Upper lobe of right lung (tissue), 1 donor: ENCODE data around the gene ABCC2. TPM values are rescaled to one million over a fixed set of nuclear protein-coding genes. Genes with fewer than 3 reads are reported as not detected.

ENCODE experiments used
- ATAC-seq: fragments of 200-7000 bp; cut with Tn5 transposase; one replicate; pipeline ENCODE4 v1.9.1; 2020; ENCODE audit warnings: mild to moderate bottlenecking, moderate library complexity
- DNase-seq: peaks from one replicate; pipeline ENCODE4 v3.0.0-alpha.2; 2020
- H3K27ac ChIP-seq: fragments of 200-600 bp; one replicate; pipeline ENCODE4 v1.8.0; 2022
- H3K27me3 ChIP-seq: fragments of 200-600 bp; one replicate; pipeline ENCODE4 v1.8.0; 2022; ENCODE audit warnings: mild to moderate bottlenecking
- H3K36me3 ChIP-seq: fragments of 200-600 bp; one replicate; pipeline ENCODE4 v1.8.0; 2022
- H3K4me1 ChIP-seq: fragments of 200-600 bp; one replicate; pipeline ENCODE4 v1.8.0; 2022
- H3K4me3 ChIP-seq: fragments of 200-600 bp; one replicate; pipeline ENCODE4 v1.8.0; 2022; ENCODE audit warnings: mild to moderate bottlenecking
- H3K9me3 ChIP-seq: fragments of 200-600 bp; one replicate; pipeline ENCODE4 v1.8.0; 2022
- intact Hi-C: fragments of 100-400 bp; cut with DNase I; formaldehyde crosslinking; loops from one replicate; pipeline ENCODE4 v1.11.0; 2022
- total RNA-seq: library from RNA; stranded (reverse); fragmentation: NEBNext Ultra II Directional; extraction: Animal tissue kit (Norgen Biotek cat#: 25700); gene quantifications from one replicate; pipeline ENCODE4 v1.2.1, GENCODE V29; 2021
- TF ChIP-seq, protein P1 (sequence below): fragments of 200-600 bp; IDR thresholded peaks from one replicate; pipeline ENCODE4 v1.8.0; 2022; ENCODE audit warnings: antibody characterized with exemption
- donor health status: DM: no; HTN: yes; CAD: no; lungs with severe emphysema.

The ABCC2 gene
- total RNA-seq, 1 donor from 2014 or later, result 1.1 TPM

- peaks cover 94% of the 10 kb centered on the region for H3K36me3 ChIP-seq
- H3K27me3 ChIP-seq, result no peaks in the 10 kb centered on the region
- DNase-seq (no peak), ATAC-seq (no peak)
- intact Hi-C loops, result no loop called here
- no peak overlapping the region for H3K4me3 ChIP-seq
- H3K27ac ChIP-seq, result no peak overlapping the region
- H3K4me1 ChIP-seq, result no peaks in the 10 kb centered on the region
- TF ChIP-seq, protein P1, sequence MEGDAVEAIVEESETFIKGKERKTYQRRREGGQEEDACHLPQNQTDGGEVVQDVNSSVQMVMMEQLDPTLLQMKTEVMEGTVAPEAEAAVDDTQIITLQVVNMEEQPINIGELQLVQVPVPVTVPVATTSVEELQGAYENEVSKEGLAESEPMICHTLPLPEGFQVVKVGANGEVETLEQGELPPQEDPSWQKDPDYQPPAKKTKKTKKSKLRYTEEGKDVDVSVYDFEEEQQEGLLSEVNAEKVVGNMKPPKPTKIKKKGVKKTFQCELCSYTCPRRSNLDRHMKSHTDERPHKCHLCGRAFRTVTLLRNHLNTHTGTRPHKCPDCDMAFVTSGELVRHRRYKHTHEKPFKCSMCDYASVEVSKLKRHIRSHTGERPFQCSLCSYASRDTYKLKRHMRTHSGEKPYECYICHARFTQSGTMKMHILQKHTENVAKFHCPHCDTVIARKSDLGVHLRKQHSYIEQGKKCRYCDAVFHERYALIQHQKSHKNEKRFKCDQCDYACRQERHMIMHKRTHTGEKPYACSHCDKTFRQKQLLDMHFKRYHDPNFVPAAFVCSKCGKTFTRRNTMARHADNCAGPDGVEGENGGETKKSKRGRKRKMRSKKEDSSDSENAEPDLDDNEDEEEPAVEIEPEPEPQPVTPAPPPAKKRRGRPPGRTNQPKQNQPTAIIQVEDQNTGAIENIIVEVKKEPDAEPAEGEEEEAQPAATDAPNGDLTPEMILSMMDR, result no peak
- no peaks in the 10 kb centered on the region for H3K9me3 ChIP-seq
Measured at GRCh38 chr10:99756159-99756558, 26.3 kb upstream of the ABCC2 start.

DNA sequence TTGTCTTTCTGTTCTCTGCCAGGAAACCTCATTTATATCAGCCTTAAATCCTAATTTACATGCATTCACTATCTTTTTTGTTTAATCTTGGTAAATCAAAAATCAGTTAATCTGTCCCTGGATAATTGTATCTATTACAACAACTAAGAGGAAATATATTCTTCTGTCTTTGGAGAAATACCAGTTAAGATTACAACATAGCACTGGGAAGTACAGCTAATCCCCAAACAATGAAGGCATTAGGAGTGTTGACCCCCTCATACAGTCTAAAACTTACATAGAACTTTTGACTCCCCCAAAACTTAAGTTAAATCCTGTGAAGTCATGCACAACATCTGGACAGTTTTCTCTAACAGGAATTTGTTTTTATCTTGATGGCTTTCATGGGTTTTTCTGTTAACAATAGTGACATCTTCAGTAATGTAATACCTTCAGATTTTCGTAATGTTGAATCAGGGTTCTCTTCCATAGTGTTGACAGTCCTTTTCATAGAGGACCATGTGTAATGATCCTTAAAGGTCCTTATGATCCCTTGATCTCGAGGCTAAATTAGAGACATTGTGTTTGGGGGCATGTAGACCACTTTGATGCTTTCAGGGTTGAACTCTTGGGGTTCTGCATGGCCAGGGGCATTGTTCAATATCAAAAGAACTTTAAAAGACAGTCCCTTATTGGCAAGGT, 24.1 kb upstream of the ABCC2 start:
- ATAC-seq (no peak), DNase-seq (no peak)
- no peak overlapping the region for H3K4me3 ChIP-seq
- TF ChIP-seq, protein P1, result no peak
- no peak overlapping the region for H3K27ac ChIP-seq
- H3K27me3 ChIP-seq, result no peaks in the 10 kb centered on the region
- no peaks in the 10 kb centered on the region for H3K9me3 ChIP-seq
- H3K4me1 ChIP-seq, result no peaks in the 10 kb centered on the region
- peaks cover 72% of the 10 kb centered on the region for H3K36me3 ChIP-seq
- intact Hi-C loops, result no loop called here

DNA sequence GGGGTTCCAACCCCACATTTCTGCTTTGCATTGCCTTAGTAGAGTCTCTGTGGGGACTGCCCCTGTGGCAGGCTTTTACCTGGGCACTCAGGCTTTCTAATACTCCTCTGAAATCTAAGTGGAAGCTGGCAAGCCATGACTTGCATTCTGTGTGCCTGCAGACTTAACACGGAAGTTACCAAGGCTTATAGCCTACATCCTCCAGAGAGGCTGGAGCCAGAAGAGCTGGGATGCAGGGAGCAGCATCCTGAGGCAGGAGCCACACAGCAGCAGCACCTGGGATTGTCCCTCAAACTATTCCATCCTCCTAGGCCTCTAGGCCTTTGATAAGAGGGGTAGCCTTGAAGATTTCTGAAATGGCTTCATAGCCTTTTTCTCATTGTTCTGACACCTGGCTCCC, 22.1 kb upstream of the ABCC2 start:
- Histone ChIP-seq H3K4me3 (no peak overlapping the region), H3K36me3 (peaks cover 52% of the 10 kb centered on the region), H3K9me3 (no peaks in the 10 kb centered on the region), H3K27ac (no peak overlapping the region), H3K4me1 (no peaks in the 10 kb centered on the region), H3K27me3 (no peaks in the 10 kb centered on the region)
- ATAC-seq (no peak), DNase-seq (no peak)
- intact Hi-C loops, result no loop called here
- TF ChIP-seq, protein P1, result no peak

DNA sequence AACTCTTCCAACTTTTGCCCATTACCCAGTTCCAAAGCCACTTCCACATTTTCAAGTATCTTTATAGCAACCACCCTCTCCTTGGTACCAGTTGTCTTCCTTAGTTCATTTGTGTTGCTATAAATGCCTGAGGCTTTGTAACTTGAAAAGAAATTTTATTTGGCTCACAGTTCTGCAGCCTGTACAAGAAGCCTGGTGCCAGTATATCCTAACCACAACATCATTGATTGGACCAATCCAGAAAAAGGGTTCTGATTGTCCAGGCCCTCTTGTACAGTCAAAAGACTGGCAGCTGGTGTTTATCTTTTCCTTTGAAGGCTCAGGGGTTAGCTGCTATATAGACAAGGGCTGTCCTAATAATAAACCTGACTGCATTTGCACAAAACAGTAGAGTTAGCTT, 21.1 kb upstream of the ABCC2 start:
- ATAC-seq, result no peak
- Histone ChIP-seq H3K27ac (no peak overlapping the region), H3K9me3 (no peaks in the 10 kb centered on the region), H3K4me1 (no peaks in the 10 kb centered on the region), H3K27me3 (no peaks in the 10 kb centered on the region), H3K4me3 (no peak overlapping the region), H3K36me3 (peaks cover 41% of the 10 kb centered on the region)
- intact Hi-C loops, result no loop called here
- no peak for DNase-seq
- TF ChIP-seq, protein P1, result no peak

DNA sequence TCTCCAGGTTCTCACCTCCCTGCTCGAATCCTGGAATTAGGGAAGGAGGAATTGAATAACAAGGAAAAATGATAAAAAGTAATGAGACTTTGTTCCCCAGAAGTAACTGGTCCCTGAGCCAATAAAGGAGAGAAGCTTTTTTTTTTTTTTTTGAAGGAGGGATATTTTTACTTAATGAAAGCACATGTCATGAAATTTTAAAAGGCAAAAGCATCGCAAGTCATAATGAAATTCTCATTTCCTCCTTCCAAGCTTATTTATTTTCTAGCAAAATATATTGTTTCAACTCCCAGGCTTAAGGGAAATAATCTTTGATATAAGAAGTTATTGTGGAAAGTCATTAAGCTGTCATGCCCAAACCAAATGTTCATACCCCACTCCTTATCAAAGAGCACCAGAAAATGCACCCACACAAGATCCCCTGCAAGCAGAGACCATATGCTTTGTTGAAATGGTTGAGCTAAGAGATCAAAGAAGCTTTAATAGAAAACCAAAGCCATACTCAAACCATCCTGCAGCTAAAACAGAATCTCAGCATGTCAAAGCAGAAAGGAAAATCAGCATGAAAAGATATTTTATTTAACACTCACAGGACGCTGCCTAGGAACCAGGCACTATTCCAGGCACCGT, 16.7 kb upstream of the ABCC2 start:
- ATAC-seq (no peak), DNase-seq (no peak)
- H3K9me3 ChIP-seq, result no peaks in the 10 kb centered on the region
- intact Hi-C loops, result no loop called here
- H3K27ac ChIP-seq, result no peak overlapping the region
- TF ChIP-seq, protein P1, result no peak
- H3K36me3 ChIP-seq, result peaks cover 1% of the 10 kb centered on the region
- no peaks in the 10 kb centered on the region for H3K27me3 ChIP-seq
- no peak overlapping the region for H3K4me3 ChIP-seq
- no peaks in the 10 kb centered on the region for H3K4me1 ChIP-seq
